Colonic mucosa (tissue), 4 donors: ENCODE data around the gene MLLT10. TPM values are rescaled to one million over a fixed set of nuclear protein-coding genes. Genes with fewer than 3 reads are reported as not detected.

Source experiments
- DNase-seq: peaks from one replicate; pipeline ENCODE4 v3.0.0-alpha.2; 2020
- H3K27ac ChIP-seq: fragments of 200-600 bp; one replicate; pipeline ENCODE4 v1.8.0; 2021
- H3K27me3 ChIP-seq: fragments of 200-600 bp; one replicate; pipeline ENCODE4 v1.8.0; 2021
- H3K36me3 ChIP-seq: fragments of 200-600 bp; one replicate; pipeline ENCODE4 v1.8.0; 2021
- H3K4me1 ChIP-seq: fragments of 200-600 bp; one replicate; pipeline ENCODE4 v1.8.0; 2021; ENCODE audit warnings: mild to moderate bottlenecking
- H3K4me3 ChIP-seq: fragments of 200-600 bp; one replicate; pipeline ENCODE4 v1.8.0; 2021
- H3K9ac ChIP-seq, 2 donors: one replicate each; pipeline ENCODE4 v1.7.0; 2013; ENCODE audit warnings: control low read depth in 2 of 2, low read depth in 2 of 2, low read length in 2 of 2
- H3K9me3 ChIP-seq: fragments of 200-600 bp; one replicate; pipeline ENCODE4 v1.8.0; 2021
- intact Hi-C: fragments of 100-400 bp; cut with DNase I; formaldehyde crosslinking; loops from one replicate; pipeline ENCODE4 v1.14.1; 2022
- total RNA-seq, 2 donors: library from RNA; stranded (reverse); fragmentation: NEBNext Ultra II Directional in 1 of 2; extraction: Animal tissue kit (Norgen Biotek cat#: 25700) in 1 of 2; gene quantifications; one replicate each; pipeline ENCODE4 v1.2.1, GENCODE V29; 2021
- TF ChIP-seq, protein P1 (sequence below): fragments of 200-600 bp; IDR thresholded peaks from one replicate; pipeline ENCODE4 v1.8.0; 2022; ENCODE audit warnings: antibody characterized with exemption, mild to moderate bottlenecking
- donor health status: healthy.
- donor health status: DM: no; HTN: no; CAD: no.
- donor health status: DM: no; HTN: no; CAD: no.

Gene MLLT10
- total RNA-seq, 2 donors from 2014 or later = 17.8 to 25.1 TPM

DNA sequence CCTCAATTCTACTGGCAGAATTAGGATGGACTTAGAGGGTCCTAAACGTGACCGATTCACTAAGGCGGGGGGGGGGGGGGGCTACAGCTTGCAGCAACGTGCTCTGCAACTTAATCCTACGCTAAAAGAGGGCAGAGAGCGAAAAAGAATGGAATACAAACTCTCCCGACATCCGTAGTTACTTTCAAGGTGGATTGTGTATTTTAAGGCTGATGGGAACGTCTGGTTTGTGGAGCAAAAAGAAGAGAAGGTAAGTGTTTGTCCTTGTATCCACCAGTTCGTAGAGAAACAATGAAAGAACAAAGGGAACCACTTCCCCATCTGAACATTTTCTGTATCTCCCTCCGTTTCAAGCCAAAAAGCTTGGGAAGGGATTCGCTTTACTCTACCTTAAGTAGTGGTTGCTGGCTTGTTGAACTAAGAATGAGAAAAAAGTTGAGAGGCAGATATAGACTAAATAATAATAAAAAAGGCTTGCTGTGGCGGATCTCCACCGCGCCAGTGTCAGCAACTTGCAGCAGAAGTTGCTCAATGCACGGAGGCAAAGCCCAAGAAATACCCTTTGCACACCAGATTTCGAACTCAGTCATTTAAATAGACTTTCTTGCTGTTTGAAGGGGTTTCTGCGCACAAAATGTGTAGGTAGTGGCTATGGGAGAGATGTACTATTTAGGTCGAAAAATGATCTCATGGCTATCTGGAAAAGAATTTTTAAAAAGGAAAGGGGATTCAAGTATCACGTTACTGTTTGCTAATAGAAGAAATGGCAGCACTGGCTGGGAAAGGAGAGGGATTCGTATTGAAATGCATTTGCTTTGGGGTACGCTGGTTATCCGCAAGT, 9.3 kb upstream of the MLLT10 start:
- H3K4me3 ChIP-seq = peak overlapping the region; percentile 62
- H3K27me3 ChIP-seq = peaks cover 9% of the 10 kb centered on the region
- no peaks in the 10 kb centered on the region for H3K36me3 ChIP-seq
- H3K9ac ChIP-seq = peak overlapping the region; percentile 70 to 83
- DNase-seq = no peak
- H3K27ac ChIP-seq = peak overlapping the region; percentile 88
- H3K9me3 ChIP-seq = no peaks in the 10 kb centered on the region
- intact Hi-C loops = loop anchor here (10.0 kb wide), 1 partner anchor 800 kb away; the partner anchor contains the start of gene BMI1
- TF ChIP-seq, protein P1, sequence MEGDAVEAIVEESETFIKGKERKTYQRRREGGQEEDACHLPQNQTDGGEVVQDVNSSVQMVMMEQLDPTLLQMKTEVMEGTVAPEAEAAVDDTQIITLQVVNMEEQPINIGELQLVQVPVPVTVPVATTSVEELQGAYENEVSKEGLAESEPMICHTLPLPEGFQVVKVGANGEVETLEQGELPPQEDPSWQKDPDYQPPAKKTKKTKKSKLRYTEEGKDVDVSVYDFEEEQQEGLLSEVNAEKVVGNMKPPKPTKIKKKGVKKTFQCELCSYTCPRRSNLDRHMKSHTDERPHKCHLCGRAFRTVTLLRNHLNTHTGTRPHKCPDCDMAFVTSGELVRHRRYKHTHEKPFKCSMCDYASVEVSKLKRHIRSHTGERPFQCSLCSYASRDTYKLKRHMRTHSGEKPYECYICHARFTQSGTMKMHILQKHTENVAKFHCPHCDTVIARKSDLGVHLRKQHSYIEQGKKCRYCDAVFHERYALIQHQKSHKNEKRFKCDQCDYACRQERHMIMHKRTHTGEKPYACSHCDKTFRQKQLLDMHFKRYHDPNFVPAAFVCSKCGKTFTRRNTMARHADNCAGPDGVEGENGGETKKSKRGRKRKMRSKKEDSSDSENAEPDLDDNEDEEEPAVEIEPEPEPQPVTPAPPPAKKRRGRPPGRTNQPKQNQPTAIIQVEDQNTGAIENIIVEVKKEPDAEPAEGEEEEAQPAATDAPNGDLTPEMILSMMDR = no peak
- no peaks in the 10 kb centered on the region for H3K4me1 ChIP-seq

DNA sequence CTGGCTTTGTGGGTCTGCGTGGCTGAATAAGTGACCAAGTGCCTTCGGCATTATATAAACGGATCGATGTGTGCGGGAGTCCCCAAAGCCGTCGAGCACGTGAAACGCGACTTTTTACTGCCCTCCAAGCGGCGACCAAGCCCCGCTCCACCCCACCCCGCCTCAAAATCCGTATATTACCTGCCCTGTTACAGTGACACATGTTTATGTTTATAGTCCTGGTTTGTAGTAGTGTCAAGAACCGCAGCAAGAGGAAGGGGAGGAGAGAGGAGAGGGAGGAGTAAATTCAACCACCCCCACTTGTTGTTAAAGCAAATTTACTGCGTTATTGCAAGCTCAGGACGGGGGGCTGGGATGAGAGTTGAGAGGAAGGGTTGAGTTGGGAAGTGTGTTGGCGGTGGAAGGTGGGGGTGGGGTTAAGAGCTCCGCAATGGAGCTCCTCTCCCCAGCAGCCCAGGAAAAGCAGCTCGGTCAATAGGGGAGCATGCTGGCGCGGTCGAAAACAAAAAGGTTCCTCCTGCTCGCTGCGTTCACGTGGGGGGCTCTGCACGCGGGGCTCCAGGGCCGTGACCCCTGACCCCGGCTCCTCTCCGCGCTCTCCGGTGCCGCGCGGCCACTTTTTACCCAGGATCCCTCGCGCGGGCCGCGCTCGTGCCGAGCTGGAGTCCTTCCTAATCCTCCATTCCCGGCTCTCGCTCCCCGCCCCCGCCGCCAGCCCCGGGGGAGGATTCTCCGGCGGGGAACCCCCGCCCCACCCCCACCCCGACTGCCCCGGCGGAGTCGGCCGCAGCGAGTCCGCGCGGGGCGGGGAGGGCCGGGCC, 8.5 kb upstream of the MLLT10 start, which contains the start of gene SKIDA1:
Gene SKIDA1, minus strand, starts transcription at position 316 of the 821 bp plus-strand sequence. CDS start 7,860 bp downstream, outside the sequence.
- H3K9me3 ChIP-seq = no peaks in the 10 kb centered on the region
- H3K36me3 ChIP-seq = no peaks in the 10 kb centered on the region
- H3K4me3 ChIP-seq = peak within 1 kb of the TSS; percentile 62
- peaks cover 5% of the 10 kb centered on the region for H3K27me3 ChIP-seq
- intact Hi-C loops = loop anchor here (10.0 kb wide), 1 partner anchor 799 kb away; the partner anchor contains the start of gene BMI1
- TF ChIP-seq, protein P1 = no peak
- H3K4me1 ChIP-seq = no peaks in the 10 kb centered on the region
- H3K27ac ChIP-seq = peak within 1 kb of the TSS; percentile 88
- H3K9ac ChIP-seq = peak within 1 kb of the TSS; percentile 70 to 83
- DNase-seq = peak; percentile 91

DNA sequence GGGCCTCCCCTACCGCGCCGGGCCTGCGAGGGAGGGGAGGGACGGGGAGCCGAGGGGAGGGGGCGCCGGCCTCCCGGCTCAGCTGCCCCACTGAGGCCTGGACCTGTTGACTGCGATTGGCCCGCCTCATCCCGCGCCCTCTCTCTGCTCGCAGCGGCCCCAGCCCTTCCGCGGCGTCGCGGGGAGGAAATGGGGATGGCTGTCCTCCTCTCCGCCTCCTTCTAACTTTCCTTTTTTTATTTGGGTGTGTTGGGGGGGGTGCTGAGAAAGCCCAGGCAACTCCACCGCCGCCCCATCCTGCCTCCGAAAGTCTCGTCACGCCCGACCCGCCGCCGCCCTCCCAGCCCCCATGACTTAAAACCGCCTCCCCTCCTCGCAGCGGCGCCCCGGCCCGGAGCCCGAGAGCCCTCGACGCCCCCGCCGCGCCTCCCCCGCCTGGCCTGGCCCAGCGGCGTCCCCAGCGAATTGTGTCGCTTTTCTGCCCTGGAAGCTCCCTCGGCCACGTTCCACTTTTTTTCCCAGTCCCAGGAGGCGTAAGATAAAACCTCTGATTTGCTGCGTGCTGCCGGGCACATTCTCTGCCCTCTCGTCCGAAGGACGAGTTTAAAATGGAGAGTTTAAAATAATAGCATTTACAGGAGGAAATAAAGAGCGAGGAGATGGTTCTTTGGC, 7.7 kb upstream of the MLLT10 start:
- intact Hi-C loops = loop anchor here (10.0 kb wide), 1 partner anchor 798 kb away; the partner anchor contains the start of gene BMI1
- peak overlapping the region; percentile 88 for H3K27ac ChIP-seq
- no peaks in the 10 kb centered on the region for H3K36me3 ChIP-seq
- TF ChIP-seq, protein P1 = no peak
- no peaks in the 10 kb centered on the region for H3K9me3 ChIP-seq
- DNase-seq = peak; percentile 71
- H3K9ac ChIP-seq = peak overlapping the region; percentile 70 to 79
- H3K4me1 ChIP-seq = no peaks in the 10 kb centered on the region
- peak overlapping the region; percentile 62 for H3K4me3 ChIP-seq
- H3K27me3 ChIP-seq = peaks cover 5% of the 10 kb centered on the region

DNA sequence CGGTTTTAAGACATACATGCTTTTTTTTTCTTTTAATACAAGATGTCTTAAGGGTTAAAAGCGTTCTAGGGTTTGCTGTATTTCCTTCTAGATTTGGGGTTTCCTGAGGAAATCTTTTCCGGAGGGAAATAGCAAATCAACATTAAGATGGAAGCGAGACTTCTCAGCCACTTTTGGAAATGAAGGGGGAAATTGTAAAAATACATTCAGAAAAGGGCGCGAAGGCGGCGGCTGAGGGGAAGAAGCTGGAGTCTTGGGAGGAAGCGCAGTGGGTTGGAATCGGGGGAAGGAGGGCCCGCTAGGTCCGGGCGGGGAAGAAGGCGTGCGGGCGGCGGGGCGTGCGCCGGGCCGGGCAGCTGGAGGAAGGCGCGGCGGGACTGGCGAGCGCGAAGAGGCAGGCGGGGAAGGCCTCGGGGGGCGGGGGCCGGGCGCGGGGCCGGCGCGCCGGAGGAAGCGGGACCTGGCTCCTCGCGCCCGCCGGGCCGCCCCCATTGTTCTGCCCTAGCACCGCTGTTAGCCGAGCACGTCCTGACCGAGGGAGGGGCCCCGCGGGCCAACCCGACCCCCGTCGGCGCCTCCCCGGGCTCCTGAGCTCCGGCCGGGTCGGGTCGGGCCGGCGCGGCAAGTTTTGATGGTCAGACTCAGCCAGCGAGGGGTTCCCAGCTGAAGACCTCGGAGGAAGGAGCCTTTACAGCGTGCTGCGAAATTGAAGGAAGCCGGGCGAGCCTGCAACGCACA, 7.0 kb upstream of the MLLT10 start:
- H3K27me3 ChIP-seq = peaks cover 5% of the 10 kb centered on the region
- H3K9ac ChIP-seq = peak overlapping the region; percentile 70 to 79
- peak overlapping the region; percentile 62 for H3K4me3 ChIP-seq
- TF ChIP-seq, protein P1 = no peak
- DNase-seq = peak; percentile 64
- H3K36me3 ChIP-seq = no peaks in the 10 kb centered on the region
- intact Hi-C loops = loop anchor here (10.0 kb wide), 1 partner anchor 798 kb away; the partner anchor contains the start of gene BMI1
- peak overlapping the region; percentile 88 for H3K27ac ChIP-seq
- H3K9me3 ChIP-seq = no peaks in the 10 kb centered on the region
- H3K4me1 ChIP-seq = no peaks in the 10 kb centered on the region
